GM23338 (cell line): ENCODE results near the gene SEC22A. TPM values are rescaled to one million over a fixed set of nuclear protein-coding genes. Genes with fewer than 3 reads are reported as not detected.

Experiments
- ATAC-seq: fragments of 200-7000 bp; cut with Tn5 transposase; 3 replicates; pipeline ENCODE4 v1.9.1; 2020
- DNase-seq: peaks from one replicate; pipeline ENCODE4 v3.0.0-alpha.2; 2015; ENCODE audit warnings: low spot score
- H2AFZ ChIP-seq: fragments of 200-600 bp; sonication (generic); 2 replicates; pipeline ENCODE4 v1.8.0; 2016; ENCODE audit warnings: antibody characterized with exemption, mild to moderate bottlenecking, moderate library complexity
- H3F3A ChIP-seq: fragments of 200-600 bp; sonication (generic); replicated peaks from 2 replicates; pipeline ENCODE4 v1.8.0; 2017; ENCODE audit warnings: antibody characterized with exemption, mixed run types, low read depth
- H3K27ac ChIP-seq: fragments of 200-600 bp; sonication (generic); 2 replicates; pipeline ENCODE4 v1.6.1; 2016; ENCODE audit warnings: low read depth
- H3K27me3 ChIP-seq: fragments of 200-600 bp; sonication (generic); 2 replicates; pipeline ENCODE4 v1.8.0; 2016; ENCODE audit warnings: mild to moderate bottlenecking, mixed run types, moderate library complexity; ENCODE audit not compliant: insufficient read depth
- H3K36me3 ChIP-seq: fragments of 200-600 bp; sonication (generic); 2 replicates; pipeline ENCODE4 v1.8.0; 2016; ENCODE audit warnings: mild to moderate bottlenecking; ENCODE audit not compliant: insufficient read depth
- H3K4me1 ChIP-seq: fragments of 200-600 bp; sonication (generic); 2 replicates; pipeline ENCODE4 v1.8.0; 2016; ENCODE audit warnings: mild to moderate bottlenecking, moderate library complexity; ENCODE audit not compliant: insufficient read depth
- H3K4me2 ChIP-seq: fragments of 200-600 bp; sonication (generic); 2 replicates; pipeline ENCODE4 v1.7.1; 2017; ENCODE audit warnings: mixed run types
- H3K4me3 ChIP-seq: fragments of 200-600 bp; sonication (generic); 2 replicates; pipeline ENCODE4 v1.6.1; 2016; ENCODE audit warnings: mixed run types
- H3K79me2 ChIP-seq: fragments of 200-600 bp; sonication (generic); replicated peaks from 2 replicates; pipeline ENCODE4 v1.8.0; 2017; ENCODE audit warnings: mild to moderate bottlenecking; ENCODE audit not compliant: insufficient read depth
- H3K9me2 ChIP-seq: fragments of 200-600 bp; sonication (generic); 2 replicates; pipeline ENCODE4 v1.8.0; 2017; ENCODE audit not compliant: insufficient read depth
- H4K20me1 ChIP-seq: fragments of 200-600 bp; sonication (generic); replicated peaks from 2 replicates; pipeline ENCODE4 v1.8.0; 2017; ENCODE audit warnings: mild to moderate bottlenecking; ENCODE audit not compliant: insufficient read depth
- H3K27ac Mint-ChIP-seq: 2 replicates; pipeline ENCODE4 v1.8.0; 2020; ENCODE audit warnings: inconsistent platforms, mild to moderate bottlenecking, moderate library complexity, mixed read lengths
- H3K27me3 Mint-ChIP-seq: 3 replicates; pipeline ENCODE4 v1.8.0; 2022; ENCODE audit warnings: low read depth, mild to moderate bottlenecking, moderate library complexity, mixed read lengths, inconsistent platforms; ENCODE audit not compliant: insufficient read depth, poor library complexity
- H3K36me3 Mint-ChIP-seq: 3 replicates; pipeline ENCODE4 v1.8.0; 2021; ENCODE audit warnings: low read depth, mild to moderate bottlenecking, inconsistent platforms, moderate library complexity, mixed read lengths
- H3K4me1 Mint-ChIP-seq: 3 replicates; pipeline ENCODE4 v1.8.0; 2020; ENCODE audit warnings: mild to moderate bottlenecking, inconsistent platforms, mixed read lengths
- H3K4me3 Mint-ChIP-seq: 3 replicates; pipeline ENCODE4 v1.8.0; 2021; ENCODE audit warnings: moderate library complexity, mild to moderate bottlenecking, inconsistent platforms, mixed read lengths
- H3K9me3 Mint-ChIP-seq: 3 replicates; pipeline ENCODE4 v1.8.0; 2020; ENCODE audit warnings: moderate library complexity, mild to moderate bottlenecking, inconsistent platforms, mixed read lengths
- EZH2 ChIP-seq: fragments of 200-600 bp; sonication (generic); IDR thresholded peaks from one replicate; pipeline ENCODE4 v1.8.0; 2017; ENCODE audit warnings: antibody characterized with exemption, mild to moderate bottlenecking, low read depth; ENCODE audit not compliant: unreplicated experiment
- STAT1 ChIP-seq: IDR thresholded peaks from one replicate; pipeline ENCODE4 v1.6.1; 2016; ENCODE audit warnings: antibody characterized with exemption; ENCODE audit not compliant: unreplicated experiment
- ZNF114 ChIP-seq: fragments of 250-450 bp; sonication (Bioruptor Pico); IDR thresholded peaks from 2 replicates; pipeline ENCODE4 v1.5.0; 2020; ENCODE audit warnings: mild to moderate bottlenecking, moderate library complexity
- ZNF331 ChIP-seq: fragments of 250-450 bp; sonication (Bioruptor Pico); IDR thresholded peaks from 2 replicates; pipeline ENCODE4 v1.5.0; 2020; ENCODE audit warnings: low read depth, mild to moderate bottlenecking, moderate library complexity
- polyA plus RNA-seq: library from polyadenylated mRNA; unstranded; fragments of >200 nt; fragmentation: Nextera tagmentation; extraction: Ambion mirVana; gene quantifications from 2 replicates; pipeline ENCODE4 v1.2.1, GENCODE V29; 2016
- total RNA-seq: library from RNA; depleted of rRNA; stranded (reverse); fragments of >200 nt; shearing (Covaris generic); gene quantifications from 2 replicates; pipeline ENCODE4 v1.2.3, GENCODE V29; 2014
- TF ChIP-seq, protein P1 (sequence below): fragments of 250-450 bp; sonication (Bioruptor Pico); IDR thresholded peaks from 2 replicates; pipeline ENCODE4 v1.5.0; 2020; ENCODE audit warnings: mild to moderate bottlenecking, moderate library complexity

SEC22A gene
- total and polyA plus RNA-seq, 2 experiments from 2014 or later = 11.2 to 24.1 TPM

DNA sequence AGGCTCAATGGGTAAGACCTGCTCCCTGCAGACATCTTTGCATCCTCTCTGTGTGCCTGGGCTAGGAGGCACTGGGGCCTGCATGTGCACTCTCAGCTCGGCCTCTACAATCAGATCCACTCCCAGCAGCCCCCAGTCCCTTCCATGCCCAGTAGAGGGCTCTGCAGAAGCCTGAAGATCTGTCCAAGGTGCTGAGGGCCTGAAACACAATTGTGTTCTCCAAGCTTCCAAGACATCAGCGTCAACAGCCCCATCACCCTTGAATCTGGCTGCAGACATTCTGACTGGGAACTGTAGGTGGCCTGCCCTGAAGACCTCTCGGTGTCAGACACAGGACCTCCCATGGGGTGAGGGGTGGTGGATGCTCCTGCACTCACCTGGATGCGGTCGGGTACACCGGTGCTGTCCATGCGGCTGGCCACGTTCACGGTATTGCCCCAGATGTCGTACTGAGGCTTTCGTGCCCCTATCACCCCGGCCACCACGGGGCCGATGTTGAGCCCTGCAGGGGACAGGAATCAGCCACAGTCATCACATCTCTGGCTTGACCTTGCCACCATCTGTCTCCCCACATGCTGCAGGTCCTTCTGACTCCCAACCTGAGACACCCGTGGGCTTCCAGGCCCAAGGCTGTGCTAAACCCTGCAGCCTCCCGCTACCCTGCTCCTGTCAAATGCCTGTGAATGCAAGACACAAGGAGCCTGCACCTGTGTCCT lies 84.7 kb downstream of the SEC22A start (continued):
- TF ChIP-seq, protein P1, sequence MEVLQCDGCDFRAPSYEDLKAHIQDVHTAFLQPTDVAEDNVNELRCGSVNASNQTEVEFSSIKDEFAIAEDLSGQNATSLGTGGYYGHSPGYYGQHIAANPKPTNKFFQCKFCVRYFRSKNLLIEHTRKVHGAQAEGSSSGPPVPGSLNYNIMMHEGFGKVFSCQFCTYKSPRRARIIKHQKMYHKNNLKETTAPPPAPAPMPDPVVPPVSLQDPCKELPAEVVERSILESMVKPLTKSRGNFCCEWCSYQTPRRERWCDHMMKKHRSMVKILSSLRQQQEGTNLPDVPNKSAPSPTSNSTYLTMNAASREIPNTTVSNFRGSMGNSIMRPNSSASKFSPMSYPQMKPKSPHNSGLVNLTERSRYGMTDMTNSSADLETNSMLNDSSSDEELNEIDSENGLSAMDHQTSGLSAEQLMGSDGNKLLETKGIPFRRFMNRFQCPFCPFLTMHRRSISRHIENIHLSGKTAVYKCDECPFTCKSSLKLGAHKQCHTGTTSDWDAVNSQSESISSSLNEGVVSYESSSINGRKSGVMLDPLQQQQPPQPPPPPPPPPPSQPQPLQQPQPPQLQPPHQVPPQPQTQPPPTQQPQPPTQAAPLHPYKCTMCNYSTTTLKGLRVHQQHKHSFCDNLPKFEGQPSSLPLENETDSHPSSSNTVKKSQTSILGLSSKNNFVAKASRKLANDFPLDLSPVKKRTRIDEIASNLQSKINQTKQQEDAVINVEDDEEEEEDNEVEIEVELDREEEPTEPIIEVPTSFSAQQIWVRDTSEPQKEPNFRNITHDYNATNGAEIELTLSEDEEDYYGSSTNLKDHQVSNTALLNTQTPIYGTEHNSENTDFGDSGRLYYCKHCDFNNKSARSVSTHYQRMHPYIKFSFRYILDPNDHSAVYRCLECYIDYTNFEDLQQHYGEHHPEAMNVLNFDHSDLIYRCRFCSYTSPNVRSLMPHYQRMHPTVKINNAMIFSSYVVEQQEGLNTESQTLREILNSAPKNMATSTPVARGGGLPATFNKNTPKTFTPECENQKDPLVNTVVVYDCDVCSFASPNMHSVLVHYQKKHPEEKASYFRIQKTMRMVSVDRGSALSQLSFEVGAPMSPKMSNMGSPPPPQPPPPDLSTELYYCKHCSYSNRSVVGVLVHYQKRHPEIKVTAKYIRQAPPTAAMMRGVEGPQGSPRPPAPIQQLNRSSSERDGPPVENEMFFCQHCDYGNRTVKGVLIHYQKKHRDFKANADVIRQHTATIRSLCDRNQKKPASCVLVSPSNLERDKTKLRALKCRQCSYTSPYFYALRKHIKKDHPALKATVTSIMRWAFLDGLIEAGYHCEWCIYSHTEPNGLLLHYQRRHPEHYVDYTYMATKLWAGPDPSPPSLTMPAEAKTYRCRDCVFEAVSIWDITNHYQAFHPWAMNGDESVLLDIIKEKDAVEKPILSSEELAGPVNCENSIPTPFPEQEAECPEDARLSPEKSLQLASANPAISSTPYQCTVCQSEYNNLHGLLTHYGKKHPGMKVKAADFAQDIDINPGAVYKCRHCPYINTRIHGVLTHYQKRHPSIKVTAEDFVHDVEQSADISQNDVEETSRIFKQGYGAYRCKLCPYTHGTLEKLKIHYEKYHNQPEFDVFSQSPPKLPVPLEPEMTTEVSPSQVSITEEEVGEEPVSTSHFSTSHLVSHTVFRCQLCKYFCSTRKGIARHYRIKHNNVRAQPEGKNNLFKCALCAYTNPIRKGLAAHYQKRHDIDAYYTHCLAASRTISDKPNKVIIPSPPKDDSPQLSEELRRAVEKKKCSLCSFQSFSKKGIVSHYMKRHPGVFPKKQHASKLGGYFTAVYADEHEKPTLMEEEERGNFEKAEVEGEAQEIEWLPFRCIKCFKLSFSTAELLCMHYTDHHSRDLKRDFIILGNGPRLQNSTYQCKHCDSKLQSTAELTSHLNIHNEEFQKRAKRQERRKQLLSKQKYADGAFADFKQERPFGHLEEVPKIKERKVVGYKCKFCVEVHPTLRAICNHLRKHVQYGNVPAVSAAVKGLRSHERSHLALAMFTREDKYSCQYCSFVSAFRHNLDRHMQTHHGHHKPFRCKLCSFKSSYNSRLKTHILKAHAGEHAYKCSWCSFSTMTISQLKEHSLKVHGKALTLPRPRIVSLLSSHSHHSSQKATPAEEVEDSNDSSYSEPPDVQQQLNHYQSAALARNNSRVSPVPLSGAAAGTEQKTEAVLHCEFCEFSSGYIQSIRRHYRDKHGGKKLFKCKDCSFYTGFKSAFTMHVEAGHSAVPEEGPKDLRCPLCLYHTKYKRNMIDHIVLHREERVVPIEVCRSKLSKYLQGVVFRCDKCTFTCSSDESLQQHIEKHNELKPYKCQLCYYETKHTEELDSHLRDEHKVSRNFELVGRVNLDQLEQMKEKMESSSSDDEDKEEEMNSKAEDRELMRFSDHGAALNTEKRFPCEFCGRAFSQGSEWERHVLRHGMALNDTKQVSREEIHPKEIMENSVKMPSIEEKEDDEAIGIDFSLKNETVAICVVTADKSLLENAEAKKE (CRISPR knock-in tag) = no peak
- no peak for TF ChIP-seq EZH2

DNA sequence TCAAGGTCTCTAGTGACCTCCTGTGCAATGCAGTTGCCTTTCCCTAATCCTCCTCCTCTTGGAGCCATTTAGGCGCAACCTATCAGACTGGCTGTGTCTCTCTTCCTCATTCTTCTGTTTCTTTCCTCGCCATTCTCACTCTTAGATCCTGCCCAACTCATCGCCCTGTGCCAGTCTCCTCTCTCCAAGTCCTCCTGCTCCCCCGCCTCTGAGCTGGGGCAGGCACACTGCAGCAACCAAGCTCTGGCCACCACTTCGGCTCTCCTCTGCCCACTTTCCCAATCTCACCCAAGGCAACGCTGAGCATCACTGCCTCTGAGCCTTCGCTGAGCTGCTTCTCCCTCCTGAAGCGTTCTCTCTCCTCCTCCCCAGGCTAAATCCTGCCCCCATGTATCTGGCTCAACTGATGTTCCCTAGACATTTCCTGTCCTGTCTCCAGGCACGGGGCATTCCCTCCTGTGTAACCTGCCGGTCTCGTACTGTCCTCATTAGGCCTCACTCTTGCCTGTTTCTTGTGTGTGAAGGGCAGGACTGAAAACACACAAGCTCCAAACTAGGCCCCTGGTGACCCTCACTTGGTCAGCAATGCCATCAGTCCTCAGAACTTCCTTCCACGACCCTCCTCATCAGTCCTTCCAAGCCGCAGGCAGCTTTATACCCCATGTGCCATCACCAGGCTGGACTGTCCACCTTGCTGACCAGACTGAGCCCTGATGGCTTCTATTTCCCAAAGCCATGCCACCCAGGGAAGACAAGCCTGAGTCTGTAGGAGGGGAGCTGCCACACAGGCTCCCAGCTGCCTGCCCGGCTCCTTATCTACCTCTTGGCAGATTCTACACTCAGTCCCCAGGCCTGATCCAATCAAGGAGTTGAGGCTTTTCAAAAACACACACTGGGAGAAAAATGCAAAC lies 85.6 kb downstream of the SEC22A start:
- Mint-ChIP-seq H3K36me3 (peaks cover 38% of the 10 kb centered on the region), H3K27me3 (peaks cover 8% of the 10 kb centered on the region), H3K27ac (no peak overlapping the region), H3K4me3 (no peak overlapping the region), H3K9me3 (peaks cover 2% of the 10 kb centered on the region; the same call in 1 of the 3 replicates), H3K4me1 (no peaks in the 10 kb centered on the region; the same call in 2 of the 3 replicates)
- Histone ChIP-seq H3K79me2 (no peaks in the 10 kb centered on the region), H4K20me1 (no peaks in the 10 kb centered on the region; the same call in 1 of the 2 replicates), H3K4me3 (no peak overlapping the region), H3K9me2 (no peaks in the 10 kb centered on the region), H3K4me2 (no peak overlapping the region), H3K27ac (no peak overlapping the region), H3K27me3 (no peaks in the 10 kb centered on the region), H3K4me1 (no peaks in the 10 kb centered on the region), H2AFZ (no peak overlapping the region), H3K36me3 (no peaks in the 10 kb centered on the region; the same call in 1 of the 2 replicates), H3F3A (no peaks in the 10 kb centered on the region)
- TF ChIP-seq ZNF331 (no peak), ZNF114 (CRISPR knock-in tag) (no peak), STAT1 (no peak)
- ATAC-seq = no peak
- DNase-seq = no peak
